GM19397 (cell line): ENCODE data around the gene TCF20.

Source experiments
- ATAC-seq: cut with Tn5 transposase; IDR thresholded peaks from one replicate; pipeline ENCODE4 v1.9.1; 2021; ENCODE audit warnings: mild to moderate bottlenecking, moderate library complexity; ENCODE audit not compliant: unreplicated experiment

TCF20 gene

DNA sequence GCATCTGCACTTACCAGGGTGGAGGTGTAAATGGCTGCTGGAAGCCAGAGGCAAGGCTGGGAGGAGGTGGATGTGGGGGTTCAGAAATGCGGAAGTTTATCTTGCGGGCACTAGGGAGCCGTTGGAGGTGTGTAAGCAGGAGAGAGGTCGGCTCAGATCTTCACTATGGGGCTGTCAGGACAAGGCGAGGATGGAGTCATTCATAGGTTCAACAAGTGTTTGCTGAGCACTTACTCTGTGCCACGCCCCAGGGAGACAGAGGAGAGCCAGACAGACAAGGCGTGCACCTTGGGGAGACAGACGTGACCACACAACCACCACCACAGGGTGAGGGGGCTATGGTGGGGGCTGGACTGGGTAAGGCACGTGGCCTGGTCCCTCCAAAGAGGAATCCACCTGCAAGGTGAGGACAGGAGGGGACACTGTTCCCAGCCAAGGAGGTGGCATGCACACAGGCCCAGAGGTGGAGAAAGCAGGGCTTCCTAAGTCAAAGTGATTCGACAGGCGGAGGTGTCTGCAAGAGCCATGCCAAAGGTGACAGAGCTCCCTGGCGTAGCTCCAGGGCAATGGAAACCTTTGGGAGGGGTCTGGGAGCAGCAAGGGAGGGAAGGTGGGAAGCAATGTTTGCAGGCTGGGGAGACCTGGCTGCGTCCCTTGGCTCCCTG lies 30.8 kb upstream of the TCF20 start:
- no peak for ATAC-seq

DNA sequence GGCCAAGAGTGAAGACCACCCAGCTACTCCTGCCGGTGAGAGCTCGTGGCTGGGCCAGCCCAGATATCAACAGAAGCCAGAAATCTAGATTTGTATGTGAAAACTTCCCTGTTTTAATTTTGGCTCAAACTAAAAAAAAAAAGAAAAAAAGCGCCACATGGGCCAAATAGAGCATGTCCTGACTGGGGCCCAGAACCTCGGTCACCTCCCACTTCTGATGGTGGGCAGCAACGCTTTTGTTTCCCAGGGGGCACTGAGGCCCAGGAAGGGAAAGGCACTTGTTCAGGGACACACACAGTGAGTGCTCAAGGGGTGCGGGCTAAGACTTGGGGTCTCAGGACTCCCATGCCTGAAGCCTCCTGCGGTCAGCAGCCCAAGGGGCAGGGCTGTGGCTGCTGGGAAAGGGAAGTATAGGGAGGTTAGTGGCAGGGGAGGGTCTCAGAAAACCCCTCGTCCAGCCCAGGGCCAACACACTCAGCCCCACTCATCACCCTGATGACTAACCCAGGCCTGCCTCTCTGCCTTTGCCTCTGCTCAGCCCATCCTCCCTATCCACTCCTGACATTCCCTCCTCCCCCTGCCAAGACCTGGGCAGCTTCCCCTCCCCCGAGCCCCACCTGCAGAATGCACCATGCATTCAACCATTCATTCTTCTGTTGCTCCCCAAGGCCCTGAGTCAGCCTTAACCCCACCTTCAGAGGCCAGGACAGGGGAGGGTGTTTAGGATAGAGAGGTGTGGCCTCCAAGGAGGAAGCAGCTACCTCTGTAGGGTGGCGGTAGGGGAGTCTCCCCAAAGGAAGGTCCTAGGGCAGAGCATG lies 30.0 kb upstream of the TCF20 start:
- no peak for ATAC-seq

DNA sequence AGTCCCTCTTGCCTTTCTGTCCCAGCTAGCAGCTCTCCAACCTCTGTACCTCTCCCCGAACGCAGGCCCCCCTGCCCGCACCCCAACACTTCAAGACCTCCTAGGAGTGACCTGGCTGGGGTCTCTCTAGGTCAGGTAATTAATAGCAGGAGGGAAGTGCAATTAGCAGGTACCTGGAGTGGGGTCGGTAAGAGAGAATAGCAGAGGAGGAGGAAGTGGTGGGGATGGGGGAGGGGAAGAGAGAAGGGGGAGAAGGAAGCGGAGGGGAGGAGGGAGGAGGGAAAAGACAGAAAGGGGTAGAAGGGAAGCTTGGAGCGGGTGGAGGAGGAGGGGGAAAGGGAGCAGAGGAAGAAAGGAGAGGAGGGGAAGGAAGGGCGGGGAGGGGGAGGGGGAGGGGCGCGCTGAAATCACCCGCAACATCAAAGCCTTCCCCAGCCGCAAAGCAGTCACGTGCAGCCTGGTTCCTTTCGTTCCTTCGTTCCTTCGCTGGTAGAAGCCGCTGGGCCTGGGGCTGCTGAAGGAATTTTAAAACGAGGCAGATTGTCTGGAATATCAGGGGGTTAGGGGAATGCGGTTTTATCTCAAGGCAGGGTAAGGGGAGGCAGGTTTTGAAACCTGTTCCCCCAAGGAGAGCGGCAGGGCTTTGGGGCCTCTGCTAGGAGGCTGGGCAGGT lies 29.3 kb upstream of the TCF20 start:
- ATAC-seq, result no peak

DNA sequence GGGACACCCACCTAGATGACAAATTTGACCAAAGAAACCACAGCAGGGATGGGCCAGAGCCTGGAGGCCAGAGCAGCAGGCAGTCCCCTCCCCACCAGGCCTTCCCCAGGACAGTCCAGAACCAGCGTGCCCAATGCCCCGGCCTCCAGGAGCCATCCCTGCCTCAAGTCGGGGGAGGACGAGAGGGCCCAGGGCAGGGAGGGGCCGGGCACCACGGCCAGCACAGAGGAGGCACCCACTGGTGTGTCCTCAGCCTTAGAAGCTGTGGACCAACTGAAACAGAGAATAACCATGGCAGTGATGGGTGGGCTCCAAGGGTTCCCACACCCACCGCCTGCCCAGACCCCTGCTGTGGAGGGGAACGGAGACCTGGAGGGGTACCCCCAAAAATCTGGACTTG lies 28.3 kb upstream of the TCF20 start:
- no peak for ATAC-seq

DNA sequence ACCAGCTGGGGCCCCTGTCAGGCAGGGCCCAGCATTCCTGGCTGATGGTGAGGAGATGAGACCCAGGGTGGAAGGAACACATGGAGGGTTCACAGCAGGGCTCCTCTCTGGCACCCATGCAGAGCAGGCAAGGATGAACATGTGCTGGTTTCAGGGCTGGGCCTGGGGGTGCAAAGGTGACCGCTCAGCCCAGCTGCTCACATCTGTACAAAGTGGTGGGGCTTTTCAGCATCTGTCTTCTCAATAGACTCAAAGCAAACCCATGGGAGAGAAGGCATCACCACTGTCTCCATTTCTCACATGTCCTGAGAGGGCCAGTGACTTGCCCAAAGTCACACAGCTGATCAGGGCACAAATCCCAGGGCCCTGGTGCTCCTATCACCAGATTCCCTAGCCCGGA lies 27.3 kb upstream of the TCF20 start:
- ATAC-seq, result no peak

DNA sequence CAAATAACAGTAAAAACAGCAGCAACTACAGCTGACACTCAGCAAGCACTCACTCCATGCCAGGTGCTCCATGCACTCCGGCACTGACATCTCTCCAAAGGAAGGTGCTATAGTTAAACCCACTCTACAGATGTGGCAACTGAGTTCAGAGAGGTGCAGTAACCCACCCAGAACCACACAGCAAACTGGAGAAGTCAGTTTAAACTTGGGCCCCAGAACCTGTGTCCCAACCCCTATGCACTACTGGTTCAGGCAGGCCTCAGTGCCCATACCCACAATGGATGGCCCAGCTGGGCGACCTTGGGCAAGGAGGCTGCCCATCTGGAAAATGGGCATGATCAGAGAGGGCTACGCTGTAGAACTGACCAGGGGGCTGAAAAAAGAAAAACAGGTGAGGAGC lies 26.4 kb upstream of the TCF20 start:
- ATAC-seq, result no peak

DNA sequence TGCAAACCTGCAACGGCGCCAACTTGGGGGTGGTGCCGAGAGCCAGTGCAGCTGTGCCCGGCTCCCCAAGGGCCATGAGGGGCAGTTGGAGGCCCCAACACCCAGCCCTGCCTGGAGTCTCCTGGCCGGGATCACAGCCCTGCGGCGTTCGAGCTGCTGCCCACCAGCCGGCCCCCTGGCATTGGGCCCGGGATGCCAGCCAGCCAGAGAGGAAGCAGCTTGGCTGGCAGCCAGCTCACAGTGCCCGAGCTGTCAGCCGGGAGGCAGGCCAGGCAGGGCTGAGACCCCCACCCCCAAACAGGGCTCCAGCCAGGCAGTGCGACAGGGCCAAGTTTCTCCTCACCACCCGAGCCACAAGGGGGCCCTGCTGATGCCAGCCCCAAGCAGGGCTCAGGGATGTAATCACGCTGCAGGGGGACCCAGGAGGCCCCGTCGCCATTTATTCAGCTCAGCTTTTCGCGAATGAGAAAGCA lies 26.0 kb upstream of the TCF20 start:
- ATAC-seq, result no peak

DNA sequence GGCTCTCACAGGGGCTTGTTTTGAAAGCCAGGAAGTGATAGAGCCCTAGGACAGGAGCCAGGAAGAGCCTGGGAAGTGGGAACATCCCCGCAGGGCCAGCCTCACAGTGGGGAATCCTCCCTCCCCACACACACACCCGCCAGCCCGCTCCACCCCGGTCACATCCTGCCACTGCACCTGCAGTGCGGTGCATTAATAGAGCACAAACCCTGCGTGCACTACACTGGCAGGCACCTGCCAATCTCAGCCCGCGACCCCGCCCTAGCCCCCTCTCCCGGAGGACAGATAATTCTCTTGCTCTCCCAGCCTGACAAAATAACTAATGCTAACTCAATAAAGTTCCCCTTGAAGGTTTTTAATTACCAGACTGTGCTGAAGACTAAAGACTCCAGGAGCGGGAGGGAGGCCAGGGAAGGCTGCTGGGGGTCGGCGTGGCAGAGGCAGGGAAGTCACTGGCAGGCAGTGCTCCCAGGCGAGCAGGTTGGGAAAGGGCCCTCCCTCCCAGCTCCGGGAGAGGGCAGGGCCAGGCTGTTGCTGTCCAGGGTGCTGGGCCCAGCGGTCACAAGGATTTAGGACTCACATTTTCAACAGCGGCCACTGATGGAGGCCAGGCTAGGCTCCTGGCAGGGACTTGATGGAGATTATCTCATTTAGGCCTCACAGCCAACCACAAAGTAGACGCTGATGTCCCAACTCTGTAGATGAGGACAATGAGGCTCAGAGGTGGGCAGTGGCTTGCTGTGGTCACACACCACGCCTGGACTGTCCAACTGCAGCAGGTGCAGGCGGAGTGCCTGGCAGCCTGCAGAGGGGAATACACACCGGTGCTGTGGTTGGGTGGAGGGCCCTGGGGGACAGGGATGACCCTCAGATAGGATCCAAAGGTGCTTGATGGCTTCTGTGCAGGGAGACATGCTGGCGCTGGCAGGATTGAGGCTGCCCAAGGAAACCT lies 23.9 kb upstream of the TCF20 start:
- ATAC-seq, result no peak

DNA sequence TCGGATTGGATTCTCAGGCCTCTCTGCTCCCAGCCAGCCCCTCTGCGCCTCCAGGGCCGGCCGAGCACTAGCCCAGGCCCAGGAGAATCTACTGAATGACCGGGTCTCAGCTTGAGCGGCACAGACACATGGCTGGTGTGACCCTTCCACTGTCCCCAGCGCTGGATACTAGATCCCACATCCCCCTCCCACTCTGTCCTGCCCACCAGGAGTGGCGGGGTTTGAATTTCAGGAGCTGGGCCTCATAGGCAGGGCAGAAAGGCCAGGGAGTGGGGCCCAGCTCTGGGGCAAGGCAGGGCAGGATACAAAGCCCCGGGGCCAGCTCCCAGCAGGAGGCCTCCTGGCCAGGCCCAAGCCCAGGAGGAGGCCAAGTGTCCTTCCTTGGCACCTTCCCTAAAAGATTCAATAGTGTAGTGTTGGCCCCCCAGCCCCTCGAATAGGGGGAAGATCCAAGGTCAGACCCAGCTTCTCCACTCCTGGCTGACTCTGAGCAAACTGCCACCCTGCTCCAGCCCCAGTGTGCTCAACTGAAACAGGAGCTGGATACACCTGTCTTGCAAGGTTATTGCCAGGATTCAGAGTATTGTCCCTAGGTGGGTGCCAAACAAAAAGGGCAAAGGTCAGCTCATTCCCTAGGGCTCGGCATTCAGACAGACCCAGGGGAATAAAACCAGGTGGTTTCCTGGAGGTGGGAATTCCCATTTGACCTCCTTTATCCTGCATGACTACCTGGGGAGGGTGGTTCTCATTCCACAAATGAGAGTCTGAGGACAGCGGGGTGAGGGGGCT lies 22.5 kb upstream of the TCF20 start:
- no peak for ATAC-seq

DNA sequence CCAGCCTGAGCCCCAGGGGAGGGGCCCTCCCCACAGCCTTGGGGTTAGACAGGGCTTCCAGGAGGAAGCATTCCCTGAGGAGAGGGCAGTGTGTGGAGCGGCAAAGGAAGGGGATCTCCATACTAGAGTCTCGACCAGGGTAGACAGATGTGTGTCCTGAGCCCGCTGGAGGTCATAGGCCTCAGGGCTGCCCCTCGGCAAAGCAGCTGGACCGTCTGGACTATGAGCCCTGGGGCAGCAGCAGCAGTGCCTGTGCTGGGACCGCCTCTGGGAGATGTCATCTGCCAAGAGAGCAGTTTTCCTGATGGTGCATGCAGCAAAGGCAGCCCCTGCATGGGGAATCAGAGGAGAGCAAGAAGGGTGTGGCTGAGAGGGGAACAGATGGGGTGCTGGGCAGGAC lies 20.8 kb upstream of the TCF20 start:
- no peak for ATAC-seq

DNA sequence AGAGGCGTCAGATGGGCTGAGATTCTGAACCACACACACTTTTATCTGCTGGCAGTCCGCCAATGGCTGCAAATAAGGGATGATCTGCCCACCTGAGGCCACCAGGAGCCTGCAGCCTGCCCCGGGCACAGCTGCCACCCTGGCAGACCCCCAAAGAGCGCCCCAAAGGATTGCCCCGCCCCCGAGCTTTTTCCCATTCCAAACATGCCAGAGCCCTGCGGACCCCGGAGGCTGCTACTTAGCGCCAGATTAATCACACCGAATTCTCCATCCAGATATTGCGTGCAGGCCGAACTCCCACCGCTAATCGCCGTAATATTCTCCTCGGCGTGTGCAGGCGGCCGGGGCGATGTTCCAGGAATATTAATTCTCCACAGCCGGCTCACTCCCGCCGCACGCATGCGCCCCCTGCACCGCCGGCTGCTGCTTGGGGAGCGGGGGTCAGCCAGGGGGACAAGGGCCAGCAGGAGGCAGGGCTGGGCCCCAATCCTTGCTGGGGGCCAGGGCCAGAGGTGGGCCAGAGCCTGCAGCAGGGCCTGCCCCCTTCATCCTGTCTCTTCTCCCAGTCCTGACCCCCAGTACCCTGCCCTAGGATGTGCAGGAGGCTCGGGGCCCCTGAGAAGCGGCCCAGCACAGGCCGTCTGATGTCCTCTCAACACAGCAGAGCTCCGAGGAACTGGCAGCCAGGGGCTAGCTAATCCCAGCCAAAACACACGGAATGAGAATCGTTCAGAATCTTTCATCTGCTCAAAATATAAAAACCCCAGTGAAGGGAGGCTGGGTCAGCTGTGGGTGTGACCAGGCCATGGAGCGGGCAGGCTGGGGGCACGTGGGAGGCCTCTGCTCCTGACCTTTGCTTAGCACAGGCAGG lies 19.5 kb upstream of the TCF20 start:
- no peak for ATAC-seq

DNA sequence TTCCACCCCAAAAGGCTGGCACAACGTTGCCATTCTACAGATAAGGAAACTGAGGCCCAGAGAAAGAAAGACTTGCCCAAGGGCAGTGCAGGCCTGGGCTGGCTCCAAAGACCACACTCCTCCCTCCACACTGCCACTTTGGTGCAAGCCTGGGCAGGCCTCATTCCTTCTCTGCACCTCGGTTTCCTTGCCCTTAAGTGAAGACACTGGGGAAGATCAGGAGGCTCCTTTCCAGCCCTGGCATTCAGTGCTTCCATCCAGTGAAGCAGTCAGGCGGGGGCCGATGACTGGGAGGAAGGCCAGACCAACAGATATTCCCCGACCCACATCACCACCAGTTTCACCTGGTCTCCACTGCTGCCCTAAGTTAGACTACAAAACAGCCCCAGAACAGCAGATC lies 18.3 kb upstream of the TCF20 start:
- no peak for ATAC-seq

DNA sequence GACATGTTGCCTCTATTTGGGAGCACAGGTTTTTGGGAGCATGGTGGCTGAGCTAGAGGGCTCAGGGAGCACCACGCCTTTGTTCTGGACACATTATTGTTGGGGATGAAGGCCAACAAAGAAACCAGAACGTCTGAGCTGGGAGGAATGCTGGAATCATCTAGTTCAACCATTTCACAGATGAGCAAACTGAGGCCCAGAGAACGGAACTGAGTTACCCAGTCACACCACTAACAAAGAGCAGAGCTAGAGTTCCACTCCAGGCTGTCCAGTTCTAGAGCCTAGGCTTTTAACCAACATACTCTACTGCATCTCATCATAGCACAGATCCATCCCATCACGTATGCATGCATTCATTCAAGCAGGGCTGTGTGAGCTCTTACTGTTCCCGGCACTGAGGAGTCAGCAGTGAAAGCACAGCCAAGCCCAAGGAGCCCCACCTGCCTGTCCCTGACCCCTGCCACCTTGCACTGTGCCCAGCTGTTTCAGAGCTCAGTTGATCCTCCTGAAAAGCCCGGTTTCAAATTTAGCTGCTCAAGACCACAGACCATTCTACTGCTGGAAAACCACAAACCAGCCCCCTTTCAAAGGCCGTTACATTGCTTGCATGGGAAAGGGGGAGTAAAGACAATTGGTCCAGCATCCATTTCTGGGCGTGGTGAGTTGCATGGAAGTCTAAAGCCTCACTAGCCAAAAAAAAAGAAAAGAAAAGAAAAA lies 16.9 kb upstream of the TCF20 start:
- no peak for ATAC-seq

DNA sequence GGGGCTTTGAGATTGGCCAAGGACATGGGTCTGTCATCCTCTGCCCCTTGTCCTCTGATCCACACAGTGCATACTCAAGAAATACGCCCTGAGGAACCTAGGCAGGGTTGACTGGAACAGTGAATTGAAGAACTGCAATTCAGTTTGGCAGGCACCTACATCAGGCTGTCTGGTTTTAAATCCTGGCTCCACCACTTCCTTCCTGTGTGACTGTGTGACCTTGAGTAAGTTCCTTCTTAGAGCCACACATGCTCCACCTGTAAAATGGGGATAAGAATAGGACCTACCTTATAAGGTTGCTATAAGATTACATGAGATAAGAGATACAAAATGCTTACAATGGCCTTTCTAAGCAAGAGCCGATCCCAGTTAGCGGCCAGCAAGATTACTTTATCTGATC lies 15.8 kb upstream of the TCF20 start:
- ATAC-seq, result no peak

DNA sequence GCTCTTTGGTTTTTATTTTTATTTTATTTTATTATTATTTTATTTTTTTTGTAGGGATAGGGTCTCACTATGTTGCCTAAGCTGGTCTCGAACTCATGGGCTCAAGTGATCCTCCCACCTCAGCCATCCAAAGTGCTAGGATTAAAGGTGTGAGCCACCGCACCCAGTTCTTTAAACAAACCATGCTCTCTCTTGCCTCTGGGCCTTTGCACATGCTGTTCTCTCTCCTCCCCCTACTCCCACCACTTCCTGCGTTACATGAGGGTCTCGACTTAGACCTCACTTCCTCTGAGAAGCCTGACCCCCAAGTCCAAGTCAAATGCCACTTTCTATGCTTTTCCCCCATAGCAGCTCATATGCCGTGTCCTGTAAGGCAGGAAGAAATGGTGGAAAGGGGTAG lies 15.2 kb upstream of the TCF20 start:
- ATAC-seq, result no peak

DNA sequence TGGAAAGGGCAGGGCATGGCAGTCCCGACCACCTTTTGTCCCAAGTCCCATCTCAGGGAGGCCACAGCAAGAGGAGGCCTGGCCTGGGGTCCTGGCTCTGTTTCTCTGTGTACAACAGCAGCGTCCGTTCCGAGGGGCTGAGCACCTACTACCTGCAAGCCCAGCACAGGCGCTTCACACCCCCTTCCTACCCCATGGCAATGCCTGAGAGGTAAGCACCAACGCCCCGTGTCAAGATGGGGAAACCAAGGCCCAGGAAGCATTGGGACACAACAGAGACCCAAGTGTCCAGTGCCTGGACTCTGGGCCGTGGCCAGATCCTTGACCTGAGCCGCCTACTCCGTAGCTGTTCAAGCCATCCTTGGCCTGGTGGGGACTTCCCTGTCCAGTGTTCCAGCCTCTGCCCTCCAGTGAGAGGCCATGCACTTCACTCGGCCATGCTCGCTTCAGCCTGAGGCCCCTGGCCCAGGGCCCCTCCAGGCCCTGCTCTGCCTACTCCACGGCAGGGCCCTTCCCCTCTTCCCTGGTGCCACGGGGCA lies 14.3 kb upstream of the TCF20 start:
- no peak for ATAC-seq

DNA sequence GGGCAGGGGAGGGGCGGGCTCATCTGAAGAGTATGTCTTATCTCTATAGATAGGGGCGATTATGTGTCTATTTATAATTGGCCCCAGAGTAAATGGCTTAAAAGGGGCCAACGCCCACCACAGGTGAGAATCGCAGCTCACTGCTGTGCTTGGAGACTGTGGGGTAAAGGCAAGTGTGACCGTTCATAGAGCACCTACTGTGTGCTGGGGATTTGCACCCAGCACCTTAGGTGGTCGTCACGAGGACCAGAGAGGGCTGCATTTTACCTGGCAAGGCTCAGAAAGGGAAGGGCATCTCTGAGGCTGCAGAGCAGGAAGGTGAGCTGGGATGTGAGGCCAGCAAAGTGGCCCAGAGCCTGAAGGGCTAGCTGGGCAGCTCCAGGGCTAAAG lies 13.7 kb upstream of the TCF20 start:
- no peak for ATAC-seq
